ENCODE measurements around the gene CCDC78.
A peak's percentile ranks its signal among the peaks of the same experiment; 100 is the strongest.
"Not testable (repeated sequence)": the region's sequence is repeated elsewhere in the genome, so short reads cannot be mapped to it uniquely, and the experiment has no call there.

Gene CCDC78

GRCh38 chr16:691242-691641 lies 35.0 kb downstream of the CCDC78 start:
- not testable (repeated sequence) for DNase-seq

- no peak for DNase-seq
These were observed 36.9 kb downstream of the CCDC78 start for GRCh38 chr16:689175-689897.

- DNase-seq: no peak
These were observed 38.7 kb downstream of the CCDC78 start for GRCh38 chr16:687499-687898.

- no peak for DNase-seq
These were observed 39.6 kb downstream of the CCDC78 start for GRCh38 chr16:686459-687260.

GRCh38 chr16:685967-686366 lies 40.3 kb downstream of the CCDC78 start:
- DNase-seq: no peak

- no peak for DNase-seq
These were observed 41.1 kb downstream of the CCDC78 start for GRCh38 chr16:684961-685696.

GRCh38 chr16:684071-684794 lies 42.0 kb downstream of the CCDC78 start, which contains the start of gene JMJD8:
JMJD8 (minus strand) TSS chr16:684334; CDS start chr16:684319, 15 bp downstream.
- DNase-seq: peak; percentile 99

GRCh38 chr16:683396-684070 lies 42.7 kb downstream of the CCDC78 start:
- DNase-seq: peak; percentile 45

GRCh38 chr16:682493-683395 lies 43.5 kb downstream of the CCDC78 start:
- no peak for DNase-seq

GRCh38 chr16:681746-682427 lies 44.4 kb downstream of the CCDC78 start:
- DNase-seq: no peak

- peak; percentile 38 for DNase-seq
These were observed 45.1 kb downstream of the CCDC78 start for GRCh38 chr16:680967-681745.

- DNase-seq: no peak
These were observed 45.7 kb downstream of the CCDC78 start for GRCh38 chr16:680625-680945.

- DNase-seq: peak; percentile 94
These were observed 46.2 kb downstream of the CCDC78 start, which contains the start of gene STUB1 for GRCh38 chr16:679814-680624. STUB1 (plus strand) TSS chr16:680410; CDS start chr16:680526, 116 bp downstream.

GRCh38 chr16:678858-679813 lies 47.1 kb downstream of the CCDC78 start:
- peak; percentile 70 for DNase-seq

- DNase-seq: no peak
These were observed 47.9 kb downstream of the CCDC78 start for GRCh38 chr16:678209-678857.

GRCh38 chr16:677316-678190 lies 48.7 kb downstream of the CCDC78 start:
- DNase-seq: no peak
